ENCODE measurements around the gene IQCM. TPM values are rescaled to one million over a fixed set of nuclear protein-coding genes. Genes with fewer than 3 reads are reported as not detected.

Gene IQCM
- total RNA-seq, 1 experiment from 2014 or later = not detected

DNA sequence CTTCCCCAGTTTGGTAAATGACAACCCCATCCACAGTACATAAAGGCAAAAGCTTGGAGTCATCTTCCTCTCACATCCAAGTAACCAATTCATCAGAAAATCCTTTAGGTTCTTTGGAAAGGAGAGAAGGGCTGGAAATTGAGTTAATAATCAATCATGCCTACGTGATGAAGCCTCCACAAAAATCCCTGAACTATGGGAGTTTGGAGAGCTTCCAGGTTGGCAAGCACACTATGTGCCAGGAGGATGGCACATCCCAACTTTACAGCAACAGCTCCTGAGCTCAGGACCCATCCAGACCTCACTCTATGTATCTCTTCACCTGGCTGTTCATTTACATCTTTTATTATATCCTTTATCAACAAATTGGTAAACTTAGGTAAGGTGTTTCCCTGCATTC, 98.9 kb downstream of the IQCM start:
- intact Hi-C loops (cut with micrococcal nuclease; ENCODE audit: unreplicated experiment) = no loop called here
- Mint-ChIP-seq H3K36me3 (ENCODE audit: insufficient read depth, unreplicated experiment) (no peaks in the 10 kb centered on the region), H3K27ac (ENCODE audit: unreplicated experiment) (no peak overlapping the region), H3K9me3 (ENCODE audit: unreplicated experiment) (no peaks in the 10 kb centered on the region), H3K4me3 (ENCODE audit: unreplicated experiment) (no peak overlapping the region), H3K4me1 (ENCODE audit: low read depth, unreplicated experiment) (no peaks in the 10 kb centered on the region), H3K27me3 (ENCODE audit: insufficient read depth, unreplicated experiment) (peaks cover 10% of the 10 kb centered on the region)
- Histone ChIP-seq H3K36me3 (ENCODE audit: control insufficient read depth, insufficient read depth, low read length) (no peaks in the 10 kb centered on the region), H3K9me3 (no peaks in the 10 kb centered on the region), H3K4me1 (no peaks in the 10 kb centered on the region), H3K4me3 (ENCODE audit: low read depth, low read length) (no peak overlapping the region), H3K27me3 (replicated peaks; ENCODE audit: control insufficient read depth, insufficient read depth, low read length) (no peaks in the 10 kb centered on the region)
- TF ChIP-seq CTCF (IDR thresholded peaks at IDR 0.05; ENCODE audit: insufficient read depth in 1 of 2, low read depth in 1 of 2, low read length in 1 of 2, severe bottlenecking in 1 of 2, unreplicated experiment in 1 of 2) = no peak
- CTCF ChIA-PET = no interaction called here
- no peak for DNase-seq
- BruUV-seq (replicated peaks) = no TSS peak
- POLR2A ChIA-PET = no interaction called here

DNA sequence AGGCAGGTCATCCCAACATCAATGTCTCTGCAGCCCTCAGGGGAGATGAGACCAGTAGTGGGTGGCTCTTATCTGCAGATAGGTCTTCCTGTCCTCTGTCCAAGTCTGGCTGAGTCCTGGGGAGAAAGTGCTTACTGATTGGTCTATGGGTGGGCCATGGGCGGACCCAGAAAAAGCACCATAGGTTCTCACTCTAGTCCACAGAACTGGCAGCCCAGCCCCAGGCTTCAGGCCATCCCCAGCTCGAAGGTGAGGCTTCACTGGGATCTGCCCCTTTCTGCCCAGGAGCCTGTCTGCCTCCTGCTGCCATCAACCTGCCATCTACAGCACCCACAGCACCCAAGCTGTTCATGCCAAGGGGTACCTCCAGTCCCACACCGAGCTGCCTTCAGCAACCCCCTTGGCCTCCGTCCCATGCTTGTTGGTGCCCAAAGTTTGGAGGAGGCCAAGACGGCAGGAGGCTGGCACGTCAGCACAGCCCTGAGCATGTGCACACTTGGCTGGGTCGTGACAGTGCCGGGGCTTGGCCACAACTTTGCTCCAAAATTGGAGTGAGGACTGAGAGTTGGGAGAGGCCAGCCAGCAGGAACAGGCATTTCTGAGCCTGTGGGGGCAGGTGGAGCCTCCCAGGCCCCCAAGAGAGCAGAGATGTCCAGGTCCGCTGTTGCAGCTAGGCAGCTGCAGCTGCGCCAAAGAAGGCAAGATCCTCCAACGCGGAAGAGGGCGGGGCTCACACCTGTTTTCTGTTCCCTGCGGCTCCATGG, 99.6 kb downstream of the IQCM start:
- Mint-ChIP-seq H3K27ac (ENCODE audit: unreplicated experiment) (no peak overlapping the region), H3K4me3 (ENCODE audit: unreplicated experiment) (no peak overlapping the region), H3K9me3 (ENCODE audit: unreplicated experiment) (no peaks in the 10 kb centered on the region), H3K27me3 (ENCODE audit: insufficient read depth, unreplicated experiment) (peaks cover 10% of the 10 kb centered on the region), H3K36me3 (ENCODE audit: insufficient read depth, unreplicated experiment) (no peaks in the 10 kb centered on the region), H3K4me1 (ENCODE audit: low read depth, unreplicated experiment) (no peaks in the 10 kb centered on the region)
- no peak overlapping the region for H3K4me3 ChIP-seq (ENCODE audit: low read depth, low read length)
- POLR2A ChIA-PET = no interaction called here
- no peaks in the 10 kb centered on the region for H3K4me1 ChIP-seq
- no peak for DNase-seq
- no peak for TF ChIP-seq CTCF (IDR thresholded peaks at IDR 0.05; ENCODE audit: insufficient read depth in 1 of 2, low read depth in 1 of 2, low read length in 1 of 2, severe bottlenecking in 1 of 2, unreplicated experiment in 1 of 2)
- CTCF ChIA-PET = no interaction called here
- no peaks in the 10 kb centered on the region for H3K9me3 ChIP-seq
- no TSS peak for BruUV-seq (replicated peaks)
- no peaks in the 10 kb centered on the region for H3K36me3 ChIP-seq (ENCODE audit: control insufficient read depth, insufficient read depth, low read length)
- H3K27me3 ChIP-seq (replicated peaks; ENCODE audit: control insufficient read depth, insufficient read depth, low read length) = no peaks in the 10 kb centered on the region
- intact Hi-C loops (cut with micrococcal nuclease; ENCODE audit: unreplicated experiment) = no loop called here

- H3K36me3 ChIP-seq (ENCODE audit: control insufficient read depth, insufficient read depth, low read length) = no peaks in the 10 kb centered on the region
- intact Hi-C loops (cut with micrococcal nuclease; ENCODE audit: unreplicated experiment) = no loop called here
- no peak overlapping the region for H3K4me3 Mint-ChIP-seq (ENCODE audit: unreplicated experiment)
- H3K9me3 Mint-ChIP-seq (ENCODE audit: unreplicated experiment) = no peaks in the 10 kb centered on the region
- no peaks in the 10 kb centered on the region for H3K4me1 ChIP-seq
- POLR2A ChIA-PET = no interaction called here
- no peaks in the 10 kb centered on the region for H3K9me3 ChIP-seq
- no peak for DNase-seq
- H3K4me3 ChIP-seq (ENCODE audit: low read depth, low read length) = no peak overlapping the region
- H3K4me1 Mint-ChIP-seq (ENCODE audit: low read depth, unreplicated experiment) = no peaks in the 10 kb centered on the region
- peaks cover 5% of the 10 kb centered on the region for H3K27me3 Mint-ChIP-seq (ENCODE audit: insufficient read depth, unreplicated experiment)
- H3K36me3 Mint-ChIP-seq (ENCODE audit: insufficient read depth, unreplicated experiment) = no peaks in the 10 kb centered on the region
- H3K27me3 ChIP-seq (replicated peaks; ENCODE audit: control insufficient read depth, insufficient read depth, low read length) = no peaks in the 10 kb centered on the region
- no peak overlapping the region for H3K27ac Mint-ChIP-seq (ENCODE audit: unreplicated experiment)
- no TSS peak for BruUV-seq (replicated peaks)
- TF ChIP-seq CTCF (IDR thresholded peaks at IDR 0.05; ENCODE audit: insufficient read depth in 1 of 2, low read depth in 1 of 2, low read length in 1 of 2, severe bottlenecking in 1 of 2, unreplicated experiment in 1 of 2) = no peak
- CTCF ChIA-PET = no interaction called here
Observed at GRCh38 chr4:149713031-149713430, 102.6 kb downstream of the IQCM start.

Data from Caco-2 (cell line).